GM11168 (cell line): Measurements from ENCODE around the gene TSSK2.

Experiments
- in situ Hi-C: fragments of 300-500 bp; cut with MboI; formaldehyde crosslinking; loops from one replicate; pipeline ENCODE4 v1.12.0; 2022; ENCODE audit warnings: low sequenced_read_pairs; ENCODE audit not compliant: unreplicated experiment

TSSK2 gene

DNA sequence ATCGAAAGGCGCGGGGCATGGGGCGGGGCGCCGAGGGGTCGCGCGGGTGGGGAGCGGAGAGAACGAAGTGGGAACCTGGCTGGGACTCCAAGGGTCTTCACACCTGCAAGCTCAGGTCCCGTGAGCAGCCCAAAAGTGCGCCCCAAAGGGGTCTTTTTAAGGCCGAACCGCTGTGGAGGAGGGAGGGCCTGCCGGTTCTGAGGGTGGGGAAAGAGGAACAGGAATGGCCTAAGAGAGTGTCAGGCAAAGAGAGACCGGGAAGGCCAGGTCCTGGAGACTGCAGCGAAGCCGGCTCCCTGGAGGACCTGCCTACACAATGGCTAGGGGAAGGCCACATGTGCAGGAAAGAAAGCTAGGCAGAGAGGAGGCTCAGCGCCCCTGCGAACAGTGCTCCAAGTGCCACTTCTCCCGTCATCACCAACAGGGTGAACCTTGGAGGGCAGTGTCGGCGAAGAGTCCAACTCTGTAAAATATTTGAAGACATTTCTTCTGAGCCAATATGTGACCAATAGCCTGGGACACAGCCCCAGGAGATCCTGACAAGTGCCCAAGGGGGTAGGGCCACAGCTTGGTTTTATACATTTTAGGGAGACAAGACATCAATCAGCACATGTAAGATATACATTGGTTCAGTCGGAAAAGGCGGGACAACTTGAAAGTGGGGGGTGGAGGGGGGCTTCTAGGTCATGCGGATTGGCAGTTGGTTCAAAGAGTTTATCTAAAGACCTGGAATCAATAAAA, 8.2 kb upstream of the TSSK2 start:
- in situ Hi-C loops = no loop called here

- in situ Hi-C loops = no loop called here
These were observed 7.2 kb upstream of the TSSK2 start for GRCh38 chr22:19123936-19124335.

DNA sequence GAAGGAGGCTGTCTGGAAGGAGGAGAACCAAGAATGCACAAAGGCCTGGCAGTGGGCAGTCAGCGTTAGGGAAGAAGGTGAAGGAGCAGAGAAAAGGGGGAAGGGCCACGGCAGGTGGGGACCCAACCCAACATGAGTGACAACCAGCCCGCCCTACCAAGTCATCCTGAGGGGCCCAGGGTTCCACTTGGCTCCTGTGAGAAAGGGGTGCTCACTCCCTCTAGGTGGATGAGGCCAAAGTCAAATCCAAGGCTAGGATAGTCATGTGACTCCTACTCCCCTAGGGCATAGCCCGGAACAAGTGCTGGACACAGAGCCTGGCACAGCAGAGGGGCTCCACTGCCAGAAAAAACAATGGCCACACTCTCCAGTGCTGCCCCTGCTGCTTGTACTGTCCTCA, 6.7 kb upstream of the TSSK2 start:
- in situ Hi-C loops = no loop called here

DNA sequence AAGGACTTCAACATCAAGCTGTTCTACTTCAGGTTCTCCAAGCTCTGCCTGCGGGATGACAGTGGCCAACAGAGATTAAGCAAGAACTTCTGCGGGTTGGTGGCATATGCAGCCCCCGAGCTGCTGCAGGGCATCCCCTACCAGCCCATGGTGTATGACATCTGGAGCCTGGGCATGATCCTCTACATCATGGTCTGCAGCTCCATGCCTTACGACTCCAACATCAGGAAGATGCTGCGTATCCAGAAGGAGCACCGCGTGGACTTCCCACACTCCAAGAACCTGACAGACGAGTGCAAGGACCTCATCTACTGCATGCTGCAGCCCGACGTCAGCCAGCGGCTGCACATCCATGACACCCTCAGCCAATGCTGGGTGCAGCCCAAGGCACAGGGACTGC, 6.1 kb upstream of the TSSK2 start:
- in situ Hi-C loops = no loop called here

- in situ Hi-C loops = no loop called here
These were observed 5.4 kb upstream of the TSSK2 start for GRCh38 chr22:19125474-19126308.

GRCh38 chr22:19126309-19127273, 4.5 kb upstream of the TSSK2 start:
- in situ Hi-C loops = no loop called here

- in situ Hi-C loops = no loop called here
These were observed 3.6 kb upstream of the TSSK2 start for GRCh38 chr22:19127329-19128008.

DNA sequence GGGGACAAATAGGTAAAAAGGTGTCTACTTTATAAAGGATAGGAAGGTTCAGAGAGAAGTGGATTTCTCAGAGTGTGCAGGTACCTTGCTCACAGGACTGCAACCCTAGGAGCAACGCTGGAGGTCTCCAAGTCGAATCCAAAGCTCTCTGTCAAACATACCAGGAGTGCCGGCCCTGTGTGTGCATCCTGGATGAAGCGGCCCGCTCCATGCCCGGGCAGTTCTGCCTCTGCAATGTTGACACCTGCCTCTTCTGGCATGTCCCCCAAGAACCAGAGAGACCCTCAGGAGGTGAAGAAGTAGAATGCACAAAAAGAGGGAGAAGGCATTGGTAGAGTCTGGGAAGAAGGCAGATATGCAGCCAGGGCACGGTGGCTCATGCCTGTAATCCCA, 3.1 kb upstream of the TSSK2 start:
- in situ Hi-C loops = no loop called here

DNA sequence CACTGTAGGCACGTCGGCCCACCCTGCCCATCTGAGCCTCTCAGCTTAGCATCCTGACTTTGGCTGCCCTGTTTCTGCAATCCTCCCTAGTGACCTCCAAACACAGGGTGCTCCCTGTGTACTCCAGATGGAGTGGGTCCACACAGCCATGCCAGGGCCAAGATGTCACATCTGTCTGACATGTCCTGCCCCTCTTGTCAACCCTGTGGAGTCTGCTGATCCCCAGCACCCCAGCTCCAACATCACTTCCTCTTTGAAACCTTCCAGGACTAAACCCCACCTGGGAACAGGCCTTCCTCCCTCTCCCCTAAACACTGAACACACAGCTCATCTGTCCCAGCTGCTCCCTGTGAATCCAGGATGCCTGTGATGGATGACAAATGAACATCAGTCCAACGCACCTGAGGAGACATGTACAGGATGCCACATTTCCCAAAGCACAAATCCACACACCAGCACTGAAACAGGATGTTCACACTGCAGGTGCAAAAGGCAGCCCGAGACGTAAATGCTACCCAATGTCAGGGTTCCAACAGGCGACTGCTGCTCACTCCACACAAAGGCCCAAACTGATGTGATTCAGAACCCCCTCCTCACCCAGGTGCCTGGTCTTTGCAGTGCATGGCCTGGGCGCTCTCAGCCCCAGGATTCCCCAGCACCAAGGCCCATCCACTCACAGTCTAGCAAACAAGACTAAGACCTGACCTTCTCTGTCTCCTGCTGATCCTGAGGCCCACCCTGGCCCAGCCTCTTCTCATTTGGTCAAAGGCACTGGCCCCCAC, 2.0 kb upstream of the TSSK2 start:
- in situ Hi-C loops = no loop called here

DNA sequence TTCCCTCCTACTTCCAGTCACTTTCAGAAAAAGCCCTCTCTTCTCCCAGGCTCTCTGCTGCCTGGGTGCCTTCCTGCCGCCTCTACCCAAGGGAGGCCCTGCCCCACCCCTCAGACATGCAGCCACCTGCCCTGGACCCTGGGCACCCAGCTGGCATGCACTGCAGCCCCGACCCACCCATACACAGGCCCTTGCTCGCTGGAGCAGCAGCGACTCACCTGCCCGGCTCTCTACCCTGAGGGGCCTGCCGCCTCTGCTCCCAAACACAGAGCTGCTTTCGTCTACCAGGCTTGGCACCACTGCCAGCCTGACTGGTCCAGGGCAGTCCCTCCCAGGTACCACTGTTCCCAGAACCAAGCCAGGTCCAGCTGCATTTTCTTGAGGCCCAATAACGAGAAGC, 1.2 kb upstream of the TSSK2 start:
- in situ Hi-C loops = no loop called here

GRCh38 chr22:19131685-19132015, 542 bp downstream of the TSSK2 start:
- in situ Hi-C loops = no loop called here

DNA sequence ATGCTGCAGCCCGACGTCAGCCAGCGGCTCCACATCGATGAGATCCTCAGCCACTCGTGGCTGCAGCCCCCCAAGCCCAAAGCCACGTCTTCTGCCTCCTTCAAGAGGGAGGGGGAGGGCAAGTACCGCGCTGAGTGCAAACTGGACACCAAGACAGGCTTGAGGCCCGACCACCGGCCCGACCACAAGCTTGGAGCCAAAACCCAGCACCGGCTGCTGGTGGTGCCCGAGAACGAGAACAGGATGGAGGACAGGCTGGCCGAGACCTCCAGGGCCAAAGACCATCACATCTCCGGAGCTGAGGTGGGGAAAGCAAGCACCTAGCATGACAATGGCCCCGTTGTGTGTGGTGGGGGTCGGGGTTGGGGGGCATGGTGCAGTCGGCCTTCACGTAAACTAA, 1.0 kb downstream of the TSSK2 start:
- in situ Hi-C loops = no loop called here

- in situ Hi-C loops = no loop called here
These were observed 1.7 kb downstream of the TSSK2 start for GRCh38 chr22:19132693-19133400.

- in situ Hi-C loops = no loop called here
These were observed 2.5 kb downstream of the TSSK2 start for GRCh38 chr22:19133561-19133960.

DNA sequence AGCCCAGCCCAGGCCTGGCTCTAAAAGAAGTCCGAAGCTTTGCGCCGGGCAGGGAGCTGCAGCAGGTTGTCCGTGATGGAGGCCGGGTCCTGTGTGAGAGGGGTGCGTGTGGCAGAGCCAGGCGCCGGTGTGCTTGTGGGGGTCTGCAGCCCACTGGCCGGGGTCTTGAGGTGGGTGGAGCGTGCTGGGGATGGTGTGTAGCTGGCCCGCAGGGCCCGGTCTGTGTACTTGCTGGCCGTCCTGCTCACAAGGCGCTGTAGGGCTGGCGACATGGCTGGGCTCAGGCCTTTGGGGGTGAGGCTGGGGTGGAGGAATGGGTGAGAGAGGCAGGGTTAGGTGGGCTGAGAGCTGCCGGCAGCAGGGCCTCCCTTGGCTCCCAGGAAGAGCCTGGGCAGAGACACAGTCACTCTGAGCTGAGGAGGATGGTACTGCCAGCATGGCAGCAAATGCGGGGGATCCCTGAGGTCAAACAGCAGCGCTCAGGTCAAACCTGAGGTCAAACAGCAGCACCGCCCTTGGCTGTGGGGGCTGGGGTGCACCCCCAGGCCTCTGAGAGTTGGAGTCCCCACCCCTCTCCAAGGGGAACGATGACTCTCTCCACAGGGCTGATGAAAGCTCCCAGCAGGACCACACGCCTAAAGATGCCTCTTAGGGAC, 3.2 kb downstream of the TSSK2 start:
- in situ Hi-C loops = no loop called here

GRCh38 chr22:19134874-19135273, 3.8 kb downstream of the TSSK2 start:
- in situ Hi-C loops = no loop called here

GRCh38 chr22:19136915-19137314, 5.8 kb downstream of the TSSK2 start:
- in situ Hi-C loops = no loop called here
